ENCODE measurements around the gene SEMA3G.
A peak's percentile ranks its signal among the peaks of the same experiment; 100 is the strongest.

SEMA3G gene

GRCh38 chr3:52407779-52408178 is 37.1 kb downstream of the SEMA3G start:
- Histone ChIP-seq H3K27ac (ENCODE audit: low read length) (no peak overlapping the region), H3K79me2 (ENCODE audit: insufficient read depth, low read length) (peaks cover 55% of the 10 kb centered on the region), H3K27me3 (ENCODE audit: insufficient read depth, low read length, poor library complexity) (no peaks in the 10 kb centered on the region), H3K9me3 (ENCODE audit: insufficient read depth, low read length, severe bottlenecking) (no peaks in the 10 kb centered on the region), H3K36me3 (ENCODE audit: insufficient read depth, low read length) (peaks cover 68% of the 10 kb centered on the region), H3K4me3 (ENCODE audit: low read depth in 1 of 2, low read length in 2 of 2) (peak overlapping the region in 1 of 2 experiments; percentile 10; a peak in 1 of 4 replicates), H2AFZ (ENCODE audit: low read depth, low read length) (no peak overlapping the region), H3K9ac (ENCODE audit: low read depth, low read length) (peak overlapping the region; percentile 88; the same call in 1 of the 2 replicates), H3K4me2 (ENCODE audit: insufficient read depth, low read length) (peak overlapping the region; percentile 99), H4K20me1 (ENCODE audit: insufficient read depth, low read length) (peaks cover 55% of the 10 kb centered on the region), H3K4me1 (ENCODE audit: insufficient read depth, low read length) (peaks cover 46% of the 10 kb centered on the region)
- no peak for TF ChIP-seq EZH2 (IDR thresholded peaks at IDR 0.05; ENCODE audit: borderline replicate concordance, low read depth, low read length, severe bottlenecking)
- TF ChIP-seq CTCF (IDR thresholded peaks at IDR 0.05; ENCODE audit: borderline replicate concordance, extremely low read depth, low read length, poor library complexity, severe bottlenecking), result no peak
- DNase-seq (no peak), ATAC-seq (ENCODE audit: insufficient read depth, low read depth) (no peak)

GRCh38 chr3:52406791-52407510 is 38.0 kb downstream of the SEMA3G start:
- Histone ChIP-seq H2AFZ (ENCODE audit: low read depth, low read length) (no peak overlapping the region), H3K27ac (ENCODE audit: low read length) (no peak overlapping the region), H3K4me3 (ENCODE audit: low read depth in 1 of 2, low read length in 2 of 2) (no peak overlapping the region), H4K20me1 (ENCODE audit: insufficient read depth, low read length) (peaks cover 53% of the 10 kb centered on the region), H3K79me2 (ENCODE audit: insufficient read depth, low read length) (peaks cover 47% of the 10 kb centered on the region), H3K36me3 (ENCODE audit: insufficient read depth, low read length) (peaks cover 72% of the 10 kb centered on the region), H3K9ac (ENCODE audit: low read depth, low read length) (no peak overlapping the region), H3K4me1 (ENCODE audit: insufficient read depth, low read length) (peaks cover 38% of the 10 kb centered on the region), H3K9me3 (ENCODE audit: insufficient read depth, low read length, severe bottlenecking) (no peaks in the 10 kb centered on the region), H3K4me2 (ENCODE audit: insufficient read depth, low read length) (0 out of 2 replicates have a peak overlapping the region, but pooled peaks have one; percentile 99), H3K27me3 (ENCODE audit: insufficient read depth, low read length, poor library complexity) (no peaks in the 10 kb centered on the region)
- ATAC-seq (ENCODE audit: insufficient read depth, low read depth), result no peak
- TF ChIP-seq CTCF (IDR thresholded peaks at IDR 0.05; ENCODE audit: borderline replicate concordance, extremely low read depth, low read length, poor library complexity, severe bottlenecking) (no peak), EZH2 (IDR thresholded peaks at IDR 0.05; ENCODE audit: borderline replicate concordance, low read depth, low read length, severe bottlenecking) (no peak)
- DNase-seq, result no peak

- no peak overlapping the region for H2AFZ ChIP-seq (ENCODE audit: low read depth, low read length)
- peaks cover 79% of the 10 kb centered on the region for H3K36me3 ChIP-seq (ENCODE audit: insufficient read depth, low read length)
- H3K27me3 ChIP-seq (ENCODE audit: insufficient read depth, low read length, poor library complexity), result no peaks in the 10 kb centered on the region
- H3K4me3 ChIP-seq (ENCODE audit: low read depth in 1 of 2, low read length in 2 of 2), result no peak overlapping the region
- ATAC-seq (ENCODE audit: insufficient read depth, low read depth) (no peak), DNase-seq (no peak)
- H3K4me2 ChIP-seq (ENCODE audit: insufficient read depth, low read length), result no peak overlapping the region
- no peak for TF ChIP-seq CTCF (IDR thresholded peaks at IDR 0.05; ENCODE audit: borderline replicate concordance, extremely low read depth, low read length, poor library complexity, severe bottlenecking)
- TF ChIP-seq EZH2 (IDR thresholded peaks at IDR 0.05; ENCODE audit: borderline replicate concordance, low read depth, low read length, severe bottlenecking), result no peak
- H4K20me1 ChIP-seq (ENCODE audit: insufficient read depth, low read length), result peaks cover 48% of the 10 kb centered on the region
- peaks cover 31% of the 10 kb centered on the region for H3K4me1 ChIP-seq (ENCODE audit: insufficient read depth, low read length)
- peaks cover 39% of the 10 kb centered on the region for H3K79me2 ChIP-seq (ENCODE audit: insufficient read depth, low read length)
- H3K9ac ChIP-seq (ENCODE audit: low read depth, low read length), result no peak overlapping the region
- no peaks in the 10 kb centered on the region for H3K9me3 ChIP-seq (ENCODE audit: insufficient read depth, low read length, severe bottlenecking)
- H3K27ac ChIP-seq (ENCODE audit: low read length), result no peak overlapping the region
These were observed 38.7 kb downstream of the SEMA3G start for GRCh38 chr3:52406231-52406661.
